ENCODE results near the gene ARMS2.

DNA sequence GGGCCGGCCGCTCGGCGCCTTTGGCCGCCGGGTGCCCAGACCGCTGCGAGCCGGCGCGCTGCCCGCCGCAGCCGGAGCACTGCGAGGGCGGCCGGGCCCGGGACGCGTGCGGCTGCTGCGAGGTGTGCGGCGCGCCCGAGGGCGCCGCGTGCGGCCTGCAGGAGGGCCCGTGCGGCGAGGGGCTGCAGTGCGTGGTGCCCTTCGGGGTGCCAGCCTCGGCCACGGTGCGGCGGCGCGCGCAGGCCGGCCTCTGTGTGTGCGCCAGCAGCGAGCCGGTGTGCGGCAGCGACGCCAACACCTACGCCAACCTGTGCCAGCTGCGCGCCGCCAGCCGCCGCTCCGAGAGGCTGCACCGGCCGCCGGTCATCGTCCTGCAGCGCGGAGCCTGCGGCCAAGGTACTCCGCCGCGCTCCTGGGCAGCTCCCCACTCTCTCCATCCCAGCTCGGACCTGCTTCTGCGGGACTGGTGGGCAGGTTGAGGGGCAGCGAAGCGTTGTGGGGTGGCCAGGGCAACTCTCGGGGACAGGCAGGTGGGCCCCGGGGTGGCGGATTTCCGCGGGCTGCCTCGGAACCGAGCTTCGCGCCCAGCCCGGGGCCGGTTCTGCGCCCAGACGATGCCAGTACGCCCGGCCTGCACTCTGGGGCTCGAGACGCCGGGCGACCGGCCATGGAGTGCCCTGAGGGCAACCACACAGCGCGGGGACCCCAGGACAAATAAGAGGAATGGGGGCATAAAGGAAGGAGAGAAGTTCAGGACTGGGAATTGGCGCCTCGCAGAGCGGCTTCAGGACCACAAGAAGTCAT is 7.5 kb downstream of the ARMS2 start:
- TF ChIP-seq, protein P1, sequence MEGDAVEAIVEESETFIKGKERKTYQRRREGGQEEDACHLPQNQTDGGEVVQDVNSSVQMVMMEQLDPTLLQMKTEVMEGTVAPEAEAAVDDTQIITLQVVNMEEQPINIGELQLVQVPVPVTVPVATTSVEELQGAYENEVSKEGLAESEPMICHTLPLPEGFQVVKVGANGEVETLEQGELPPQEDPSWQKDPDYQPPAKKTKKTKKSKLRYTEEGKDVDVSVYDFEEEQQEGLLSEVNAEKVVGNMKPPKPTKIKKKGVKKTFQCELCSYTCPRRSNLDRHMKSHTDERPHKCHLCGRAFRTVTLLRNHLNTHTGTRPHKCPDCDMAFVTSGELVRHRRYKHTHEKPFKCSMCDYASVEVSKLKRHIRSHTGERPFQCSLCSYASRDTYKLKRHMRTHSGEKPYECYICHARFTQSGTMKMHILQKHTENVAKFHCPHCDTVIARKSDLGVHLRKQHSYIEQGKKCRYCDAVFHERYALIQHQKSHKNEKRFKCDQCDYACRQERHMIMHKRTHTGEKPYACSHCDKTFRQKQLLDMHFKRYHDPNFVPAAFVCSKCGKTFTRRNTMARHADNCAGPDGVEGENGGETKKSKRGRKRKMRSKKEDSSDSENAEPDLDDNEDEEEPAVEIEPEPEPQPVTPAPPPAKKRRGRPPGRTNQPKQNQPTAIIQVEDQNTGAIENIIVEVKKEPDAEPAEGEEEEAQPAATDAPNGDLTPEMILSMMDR (IDR thresholded peaks at IDR 0.05; ENCODE audit: low read depth, low read length), result no peak
- TF ChIP-seq EZH2phosphoT487 (IDR thresholded peaks at IDR 0.05; ENCODE audit: low read depth), result no peak

Measured in OCI-LY3 (cell line).